ENCODE measurements around the gene ACYP1.

- TF ChIP-seq CTCF (IDR thresholded peaks at IDR 0.05) (no peak), REST (IDR thresholded peaks at IDR 0.05; ENCODE audit: insufficient read depth in 1 of 2, low read depth in 2 of 2, low read length in 1 of 2) (no peak), POLR2AphosphoS5 (IDR thresholded peaks at IDR 0.05; ENCODE audit: low read depth, low read length) (no peak), SIN3A (IDR thresholded peaks at IDR 0.05; ENCODE audit: borderline replicate concordance, insufficient read depth, low read depth, low read length) (no peak)
These were observed 19.5 kb downstream of the ACYP1 start for GRCh38 chr14:75044322-75044721.
